ENCODE data around the gene CASTOR1.

CASTOR1 gene

GRCh38 chr22:30297991-30298701, 8.8 kb upstream of the CASTOR1 start:
- DNase-seq (ENCODE audit: low read depth), result no peak

GRCh38 chr22:30297276-30297990, 8.1 kb upstream of the CASTOR1 start:
- DNase-seq (ENCODE audit: low read depth), result no peak

DNA sequence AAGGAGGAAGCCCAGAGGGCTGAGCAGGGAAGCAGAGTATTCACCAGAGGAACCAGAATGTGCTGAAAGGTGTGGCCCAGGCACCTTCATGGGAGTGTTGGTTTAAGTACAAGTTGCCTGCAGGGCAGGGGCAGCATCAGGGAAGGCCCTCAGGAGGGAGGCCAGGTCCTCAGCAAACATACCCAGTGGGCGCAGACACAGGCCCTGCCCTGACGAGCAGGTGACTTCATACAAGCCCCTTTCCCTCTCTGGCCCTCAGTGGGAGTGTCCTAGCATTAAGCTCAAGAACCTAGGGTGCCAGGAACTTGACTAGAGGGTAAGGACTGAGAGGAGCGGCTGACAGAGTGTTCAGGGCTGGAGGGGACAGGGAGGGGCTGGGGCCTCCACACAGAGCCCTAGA, 7.5 kb upstream of the CASTOR1 start:
- DNase-seq (ENCODE audit: low read depth), result no peak

DNA sequence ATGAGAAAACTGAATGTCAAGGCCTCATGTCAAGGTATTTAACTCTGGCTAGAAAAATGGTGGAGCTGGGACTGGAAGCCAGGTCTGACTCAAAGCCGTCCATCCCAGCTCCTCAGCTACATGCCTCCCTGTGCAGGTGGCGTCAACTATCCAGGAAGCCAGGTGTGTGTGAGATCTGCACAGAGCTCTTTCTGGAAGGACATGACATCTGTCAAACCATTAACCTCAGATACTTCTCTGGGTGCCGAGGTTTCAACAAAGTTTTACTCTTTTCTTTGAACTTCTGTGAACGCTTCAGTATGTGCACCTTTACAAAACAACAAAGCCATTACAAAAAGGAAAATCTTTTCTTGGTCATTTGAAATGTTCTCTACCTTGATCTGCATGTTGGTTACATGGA, 7.0 kb upstream of the CASTOR1 start:
- DNase-seq (ENCODE audit: low read depth), result no peak

DNA sequence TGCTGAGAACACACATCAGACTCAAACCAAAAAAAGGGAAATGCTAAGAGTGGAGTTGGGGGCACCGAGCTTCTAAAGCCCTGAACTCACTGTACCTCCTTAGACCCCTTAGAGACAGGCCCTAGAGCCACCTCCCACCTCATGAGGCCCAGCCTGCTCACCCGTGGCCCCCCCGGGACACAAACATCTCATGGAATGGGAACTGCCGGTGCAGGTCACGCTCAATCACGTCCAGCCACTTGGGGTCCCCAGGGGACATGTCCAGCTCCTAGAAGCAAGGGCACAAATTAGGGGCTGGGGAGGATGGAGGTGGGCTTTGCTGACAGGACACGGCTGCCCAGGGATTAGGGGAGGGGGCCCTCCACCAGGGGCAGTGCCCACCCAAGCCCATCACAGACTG, 6.3 kb upstream of the CASTOR1 start:
- no peak for DNase-seq (ENCODE audit: low read depth)

- DNase-seq (ENCODE audit: low read depth), result no peak
These were observed 5.5 kb upstream of the CASTOR1 start for GRCh38 chr22:30294830-30295229.

- DNase-seq (ENCODE audit: low read depth), result no peak
These were observed 4.8 kb upstream of the CASTOR1 start for GRCh38 chr22:30294066-30294465.

DNA sequence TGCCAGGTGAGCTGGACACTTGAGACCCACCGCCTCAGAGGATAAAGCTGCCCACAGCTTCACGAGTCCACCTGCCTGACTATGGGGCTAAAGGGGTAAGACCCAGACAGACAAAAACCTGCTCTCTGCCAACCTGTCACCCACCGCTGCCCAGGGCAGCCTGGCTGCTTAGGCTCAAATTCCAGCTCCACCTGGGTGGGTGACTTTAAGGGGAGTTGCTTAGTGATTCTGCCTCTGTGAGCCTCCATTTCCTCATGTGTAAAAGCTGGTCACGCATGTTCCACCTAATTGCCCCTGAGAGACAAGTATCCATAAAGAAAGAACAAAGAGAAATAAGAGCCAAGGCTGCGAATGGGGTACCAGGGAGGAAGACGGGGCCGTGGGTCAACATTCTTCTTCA, 3.7 kb upstream of the CASTOR1 start:
- DNase-seq (ENCODE audit: low read depth), result no peak

DNA sequence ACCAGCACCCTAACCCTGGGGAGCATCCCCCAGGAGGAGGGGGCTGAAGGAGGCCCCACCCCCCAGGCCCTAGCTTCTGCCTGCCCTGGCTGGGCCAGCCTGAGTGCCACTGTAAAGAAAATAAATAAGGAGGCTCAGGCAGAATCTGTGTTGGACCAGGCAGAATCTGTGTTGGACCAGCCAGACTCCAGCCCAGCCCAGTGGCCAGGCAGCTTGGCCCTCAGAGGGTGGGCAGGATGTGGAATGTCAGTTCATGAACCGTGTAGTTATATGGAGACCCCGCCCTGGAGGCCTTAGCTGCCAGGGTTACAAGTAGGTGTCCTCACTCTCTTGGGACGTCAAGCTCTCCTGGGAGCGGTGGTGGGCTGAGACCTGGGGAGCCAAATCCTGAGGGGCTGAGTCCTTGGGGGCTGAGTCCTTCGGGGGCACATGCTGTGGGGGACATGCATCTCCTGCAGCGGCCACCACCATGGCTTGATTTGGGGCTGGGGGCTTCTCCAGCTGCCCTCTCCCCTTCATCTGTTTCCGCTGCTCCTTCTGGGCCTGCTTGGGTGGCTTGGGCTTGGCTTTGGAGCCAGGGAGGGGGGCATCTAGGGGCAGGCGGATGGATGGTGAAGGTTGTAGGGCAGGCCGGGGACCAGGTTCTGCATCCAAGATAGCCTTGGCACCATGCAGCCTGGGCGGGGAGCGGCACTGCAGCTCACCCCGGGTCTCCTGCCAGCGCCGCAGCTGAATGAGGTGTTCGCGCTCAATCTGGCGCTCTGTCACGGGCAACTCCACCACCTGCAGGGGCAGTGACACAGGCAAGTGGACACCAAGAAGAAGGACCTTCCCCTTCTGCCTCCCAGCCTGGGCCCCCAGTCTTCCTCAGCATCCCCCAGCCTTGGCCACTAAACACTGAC, 3.0 kb upstream of the CASTOR1 start:
- DNase-seq (ENCODE audit: low read depth), result no peak

DNA sequence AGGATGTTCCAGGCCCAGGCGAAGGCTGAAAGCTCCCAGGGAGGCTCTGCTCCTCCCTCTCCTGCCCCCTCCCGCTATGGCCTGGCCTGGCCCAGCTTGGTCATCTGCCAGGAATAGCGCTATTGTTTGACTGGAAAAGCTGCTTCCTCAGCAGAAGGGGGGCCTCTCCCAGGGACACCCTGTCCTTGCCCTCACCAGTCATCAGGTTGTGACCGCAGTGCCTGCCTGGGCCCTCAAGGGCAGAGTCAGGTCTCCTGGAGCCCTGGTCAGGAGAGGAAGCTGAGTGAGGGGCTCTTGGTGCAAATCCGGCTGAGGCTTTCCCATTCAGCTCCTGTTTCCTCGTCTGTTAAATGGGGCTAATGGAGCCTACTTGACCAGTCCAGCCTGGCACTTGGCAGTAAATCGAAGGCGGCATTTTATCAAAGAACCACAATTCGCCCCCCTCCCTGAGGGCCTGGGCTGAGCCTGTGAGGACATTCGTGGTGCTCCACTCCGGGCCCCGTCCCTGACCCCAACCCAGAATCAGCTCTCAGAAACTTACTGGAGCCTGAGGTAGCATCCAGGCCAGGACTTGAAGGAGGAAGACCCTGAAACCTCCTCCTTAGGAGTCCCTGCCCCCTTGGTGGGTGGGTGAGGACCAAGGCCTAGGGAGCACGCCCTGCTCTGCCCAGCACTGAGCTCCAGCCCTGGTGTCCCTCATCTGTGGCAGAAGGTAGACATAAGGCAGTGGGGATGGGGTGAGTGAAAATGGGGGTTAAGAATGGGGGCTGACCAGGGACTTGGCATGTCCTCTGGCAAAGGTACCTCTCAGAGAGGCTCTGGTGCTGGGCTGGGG, 2.0 kb upstream of the CASTOR1 start:
- no peak for DNase-seq (ENCODE audit: low read depth)

GRCh38 chr22:30290342-30291057, 1.2 kb upstream of the CASTOR1 start:
- no peak for DNase-seq (ENCODE audit: low read depth)

- DNase-seq (ENCODE audit: low read depth), result no peak
These were observed 642 bp upstream of the CASTOR1 start for GRCh38 chr22:30289980-30290313.

- DNase-seq (ENCODE audit: low read depth), result no peak
These were observed 725 bp downstream of the CASTOR1 start for GRCh38 chr22:30288419-30289140.

- peak; percentile 86 for DNase-seq (ENCODE audit: low read depth)
These were observed 1.5 kb downstream of the CASTOR1 start for GRCh38 chr22:30287648-30288418.

- peak; percentile 79 for DNase-seq (ENCODE audit: low read depth)
These were observed 2.3 kb downstream of the CASTOR1 start for GRCh38 chr22:30286813-30287647.

DNA sequence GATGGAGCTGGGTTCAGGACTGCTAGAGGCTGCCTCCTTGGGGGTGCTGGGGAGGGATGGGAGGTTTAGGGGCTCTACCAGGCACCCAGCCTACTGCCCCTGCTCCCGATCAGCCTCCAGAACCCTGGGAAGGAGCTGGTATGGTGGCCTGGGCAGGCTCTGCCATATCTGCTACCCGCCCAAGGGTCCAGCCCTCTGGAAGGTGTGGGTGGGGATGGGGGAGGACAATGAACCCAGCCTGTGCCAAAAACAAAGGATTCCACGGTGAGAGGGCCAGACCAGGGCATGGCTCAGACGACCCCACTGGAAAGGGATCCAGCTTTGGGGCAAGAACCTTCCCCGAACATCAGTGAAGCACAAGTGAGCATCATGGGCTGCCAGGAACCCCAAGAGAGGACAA, 3.0 kb downstream of the CASTOR1 start:
- no peak for DNase-seq (ENCODE audit: low read depth)

GRCh38 chr22:30285846-30286200, 3.5 kb downstream of the CASTOR1 start:
- no peak for DNase-seq (ENCODE audit: low read depth)

DNA sequence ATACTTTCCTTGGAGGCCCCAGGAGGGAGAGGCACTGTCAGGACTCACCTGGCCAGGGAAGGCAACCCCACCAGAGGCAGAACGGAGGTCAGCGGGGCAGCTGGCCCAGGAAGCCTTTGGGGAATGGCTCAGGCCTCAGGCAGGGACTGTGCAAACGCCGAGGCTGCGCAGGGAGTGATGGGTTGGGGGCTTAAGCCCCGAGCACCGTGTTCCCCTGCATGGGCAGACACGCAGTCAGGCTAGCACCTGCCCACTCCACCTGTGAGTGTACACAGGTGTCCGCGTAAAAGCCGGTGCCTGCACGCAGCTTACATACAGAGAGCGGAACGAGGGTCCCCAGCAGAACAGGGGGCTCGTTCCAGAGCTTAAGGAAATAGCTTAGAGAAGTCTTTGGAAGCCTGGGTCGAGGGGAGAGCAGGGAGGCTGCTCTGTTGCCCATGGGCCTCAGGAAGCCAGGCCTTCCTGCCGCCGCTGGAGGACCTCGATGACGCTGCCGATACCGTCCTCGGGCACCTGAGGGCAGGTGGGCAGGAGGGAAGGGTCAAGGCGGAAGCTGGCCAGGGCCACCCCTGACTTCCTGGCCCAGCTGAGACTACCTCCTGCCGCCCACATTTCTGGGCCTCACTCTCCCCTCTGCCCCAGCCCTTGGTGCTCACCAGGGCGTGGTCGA, 4.0 kb downstream of the CASTOR1 start:
- DNase-seq (ENCODE audit: low read depth), result no peak
